ENCODE measurements around the gene GLRA3.

The GLRA3 gene

DNA sequence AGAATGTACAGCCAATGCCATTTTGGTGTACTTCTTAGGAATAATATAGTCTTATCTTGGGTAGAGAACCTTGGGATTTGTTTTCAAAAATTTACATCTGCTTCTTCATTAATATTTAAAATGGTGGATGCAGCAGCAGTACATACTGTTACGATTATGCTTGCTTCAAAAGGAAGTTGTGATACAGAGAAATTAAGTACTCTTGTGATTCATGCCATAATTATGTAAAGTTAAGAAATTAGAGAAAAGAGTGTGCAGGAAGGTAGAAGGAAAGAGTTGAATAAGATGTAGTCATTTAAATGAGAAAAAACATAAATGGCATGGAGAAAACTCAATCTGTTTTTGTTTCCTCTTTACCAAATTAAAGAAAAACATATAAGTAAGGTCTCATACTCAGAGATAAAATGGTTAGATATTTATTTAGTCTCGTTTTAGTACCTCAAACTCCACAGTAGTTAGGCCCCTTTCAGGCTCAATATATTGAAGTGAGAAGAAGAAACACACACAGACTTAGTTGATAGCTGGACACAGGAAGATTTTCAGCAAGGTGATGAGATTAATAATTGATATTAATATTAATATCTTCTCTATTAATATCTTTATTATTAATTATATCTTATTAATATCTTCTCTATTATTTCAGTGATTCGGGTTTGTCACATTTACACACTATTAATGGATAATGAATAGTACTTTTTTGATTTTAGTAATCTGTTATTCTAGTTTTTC is 236.6 kb downstream of the GLRA3 start:
- DNase-seq: no peak

DNA sequence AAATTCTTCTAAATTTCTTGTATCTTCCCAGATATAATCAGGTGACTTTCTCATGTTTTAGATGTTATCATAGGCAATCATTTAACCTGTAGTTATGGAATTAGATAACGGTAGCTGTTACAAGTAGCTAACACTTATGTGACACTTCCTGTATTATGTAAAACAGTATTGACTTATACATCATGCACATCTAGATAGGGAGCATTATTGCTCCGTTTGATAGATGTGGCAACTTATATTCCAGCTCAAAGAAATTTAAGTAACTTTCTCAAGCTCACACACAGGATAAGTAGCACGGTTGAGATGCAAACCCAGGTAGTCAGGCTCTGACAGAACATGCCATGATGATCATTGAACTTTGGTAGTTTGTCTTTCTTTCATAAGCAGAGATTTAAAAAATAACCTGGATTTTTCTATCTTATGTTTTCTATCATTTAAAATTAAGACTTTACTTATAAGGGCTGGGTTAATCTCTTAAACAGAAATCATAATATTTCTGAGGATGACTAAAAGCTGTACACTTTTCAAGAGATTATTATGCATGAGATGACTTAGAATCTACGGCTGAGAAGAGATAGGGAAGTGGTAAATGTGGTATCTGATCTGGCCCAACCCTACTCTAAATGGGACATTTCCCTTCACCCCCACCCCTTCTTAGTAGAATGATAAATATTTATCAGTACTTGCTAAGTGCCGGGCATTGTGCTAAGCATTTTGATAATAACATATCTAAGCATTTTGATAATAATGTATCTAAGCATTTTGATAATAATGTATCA is 237.6 kb downstream of the GLRA3 start:
- no peak for DNase-seq

DNA sequence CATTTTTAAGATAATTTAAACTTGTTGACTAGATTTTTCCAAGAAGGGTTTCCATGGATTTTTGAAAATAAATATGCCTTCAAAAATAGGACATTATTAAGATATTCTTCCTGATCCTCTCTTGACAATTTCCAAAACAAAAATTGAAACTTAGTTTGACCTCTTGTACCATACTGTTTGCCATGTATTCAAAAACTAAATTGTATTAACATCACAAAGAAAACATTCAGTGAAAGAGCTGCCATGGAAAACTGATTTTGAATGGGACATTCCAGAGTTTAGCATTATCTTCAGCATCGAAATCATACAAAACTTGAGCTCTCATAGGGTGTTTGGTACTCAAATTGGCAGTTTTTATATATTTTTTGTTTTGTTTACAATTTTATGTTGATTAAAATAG is 238.7 kb downstream of the GLRA3 start:
- no peak for DNase-seq
